H1 (cell line): ENCODE measurements around the gene AVPR1A. TPM values are rescaled to one million over a fixed set of nuclear protein-coding genes. Genes with fewer than 3 reads are reported as not detected.

Source experiments
- polyA plus RNA-seq, 7 experiments: library from polyadenylated mRNA; depleted of rRNA in 3 of 7; stranded (reverse) in 5 of 7; unstranded in 2 of 7; fragments of >200 nt in 5 of 7; fragments of 200-250 nt in 2 of 7; gene quantifications; 1 replicate in 5 of 7; 2 replicates in 1 of 7; 4 replicates in 1 of 7; pipeline versions ENCODE4 v1.2.1 to v1.2.3, GENCODE V29; 2011 to 2013; ENCODE audit warnings: missing spikeins in 2 of 7, mixed read lengths in 2 of 7
- total RNA-seq: library from RNA; stranded (reverse); fragmentation: NEBNext Ultra II Directional; extraction: Animal tissue kit (Norgen Biotek cat#: 25700); gene quantifications from 2 replicates; pipeline ENCODE4 v1.2.1, GENCODE V29; 2021
- TF ChIP-seq, protein P1 (sequence below): fragments of 300-600 bp; sonication (generic); IDR thresholded peaks from 2 replicates; pipeline ENCODE4 v1.7.1; 2012; ENCODE audit warnings: low read length, moderate library complexity, mild to moderate bottlenecking, inconsistent platforms; ENCODE audit not compliant: insufficient replicate concordance

The AVPR1A gene
- total and polyA plus RNA-seq, 2 of the 8 experiments (the other 6 are each of a cell fraction or from before 2014, with no cell fraction given) = 0.14 to 0.20 TPM

DNA sequence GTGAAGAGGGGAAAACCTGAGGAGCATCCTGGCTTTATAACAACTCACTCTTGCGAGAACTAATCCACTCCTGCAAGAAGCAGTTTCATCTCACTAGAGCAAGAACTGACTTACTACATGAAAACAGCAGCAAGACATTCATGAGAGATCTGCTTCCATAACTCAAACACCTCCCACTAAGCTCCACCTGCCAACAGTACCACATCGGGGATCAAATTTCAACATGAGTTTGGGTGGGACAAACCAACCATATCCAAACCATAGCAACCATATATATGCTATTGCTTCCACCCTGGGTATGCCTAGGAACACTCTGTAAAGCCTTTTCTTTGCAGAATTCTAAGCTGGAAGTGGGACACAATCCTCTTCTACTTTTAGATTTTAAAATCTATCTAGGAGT is 13.9 kb upstream of the AVPR1A start (continued):
- TF ChIP-seq, protein P1, sequence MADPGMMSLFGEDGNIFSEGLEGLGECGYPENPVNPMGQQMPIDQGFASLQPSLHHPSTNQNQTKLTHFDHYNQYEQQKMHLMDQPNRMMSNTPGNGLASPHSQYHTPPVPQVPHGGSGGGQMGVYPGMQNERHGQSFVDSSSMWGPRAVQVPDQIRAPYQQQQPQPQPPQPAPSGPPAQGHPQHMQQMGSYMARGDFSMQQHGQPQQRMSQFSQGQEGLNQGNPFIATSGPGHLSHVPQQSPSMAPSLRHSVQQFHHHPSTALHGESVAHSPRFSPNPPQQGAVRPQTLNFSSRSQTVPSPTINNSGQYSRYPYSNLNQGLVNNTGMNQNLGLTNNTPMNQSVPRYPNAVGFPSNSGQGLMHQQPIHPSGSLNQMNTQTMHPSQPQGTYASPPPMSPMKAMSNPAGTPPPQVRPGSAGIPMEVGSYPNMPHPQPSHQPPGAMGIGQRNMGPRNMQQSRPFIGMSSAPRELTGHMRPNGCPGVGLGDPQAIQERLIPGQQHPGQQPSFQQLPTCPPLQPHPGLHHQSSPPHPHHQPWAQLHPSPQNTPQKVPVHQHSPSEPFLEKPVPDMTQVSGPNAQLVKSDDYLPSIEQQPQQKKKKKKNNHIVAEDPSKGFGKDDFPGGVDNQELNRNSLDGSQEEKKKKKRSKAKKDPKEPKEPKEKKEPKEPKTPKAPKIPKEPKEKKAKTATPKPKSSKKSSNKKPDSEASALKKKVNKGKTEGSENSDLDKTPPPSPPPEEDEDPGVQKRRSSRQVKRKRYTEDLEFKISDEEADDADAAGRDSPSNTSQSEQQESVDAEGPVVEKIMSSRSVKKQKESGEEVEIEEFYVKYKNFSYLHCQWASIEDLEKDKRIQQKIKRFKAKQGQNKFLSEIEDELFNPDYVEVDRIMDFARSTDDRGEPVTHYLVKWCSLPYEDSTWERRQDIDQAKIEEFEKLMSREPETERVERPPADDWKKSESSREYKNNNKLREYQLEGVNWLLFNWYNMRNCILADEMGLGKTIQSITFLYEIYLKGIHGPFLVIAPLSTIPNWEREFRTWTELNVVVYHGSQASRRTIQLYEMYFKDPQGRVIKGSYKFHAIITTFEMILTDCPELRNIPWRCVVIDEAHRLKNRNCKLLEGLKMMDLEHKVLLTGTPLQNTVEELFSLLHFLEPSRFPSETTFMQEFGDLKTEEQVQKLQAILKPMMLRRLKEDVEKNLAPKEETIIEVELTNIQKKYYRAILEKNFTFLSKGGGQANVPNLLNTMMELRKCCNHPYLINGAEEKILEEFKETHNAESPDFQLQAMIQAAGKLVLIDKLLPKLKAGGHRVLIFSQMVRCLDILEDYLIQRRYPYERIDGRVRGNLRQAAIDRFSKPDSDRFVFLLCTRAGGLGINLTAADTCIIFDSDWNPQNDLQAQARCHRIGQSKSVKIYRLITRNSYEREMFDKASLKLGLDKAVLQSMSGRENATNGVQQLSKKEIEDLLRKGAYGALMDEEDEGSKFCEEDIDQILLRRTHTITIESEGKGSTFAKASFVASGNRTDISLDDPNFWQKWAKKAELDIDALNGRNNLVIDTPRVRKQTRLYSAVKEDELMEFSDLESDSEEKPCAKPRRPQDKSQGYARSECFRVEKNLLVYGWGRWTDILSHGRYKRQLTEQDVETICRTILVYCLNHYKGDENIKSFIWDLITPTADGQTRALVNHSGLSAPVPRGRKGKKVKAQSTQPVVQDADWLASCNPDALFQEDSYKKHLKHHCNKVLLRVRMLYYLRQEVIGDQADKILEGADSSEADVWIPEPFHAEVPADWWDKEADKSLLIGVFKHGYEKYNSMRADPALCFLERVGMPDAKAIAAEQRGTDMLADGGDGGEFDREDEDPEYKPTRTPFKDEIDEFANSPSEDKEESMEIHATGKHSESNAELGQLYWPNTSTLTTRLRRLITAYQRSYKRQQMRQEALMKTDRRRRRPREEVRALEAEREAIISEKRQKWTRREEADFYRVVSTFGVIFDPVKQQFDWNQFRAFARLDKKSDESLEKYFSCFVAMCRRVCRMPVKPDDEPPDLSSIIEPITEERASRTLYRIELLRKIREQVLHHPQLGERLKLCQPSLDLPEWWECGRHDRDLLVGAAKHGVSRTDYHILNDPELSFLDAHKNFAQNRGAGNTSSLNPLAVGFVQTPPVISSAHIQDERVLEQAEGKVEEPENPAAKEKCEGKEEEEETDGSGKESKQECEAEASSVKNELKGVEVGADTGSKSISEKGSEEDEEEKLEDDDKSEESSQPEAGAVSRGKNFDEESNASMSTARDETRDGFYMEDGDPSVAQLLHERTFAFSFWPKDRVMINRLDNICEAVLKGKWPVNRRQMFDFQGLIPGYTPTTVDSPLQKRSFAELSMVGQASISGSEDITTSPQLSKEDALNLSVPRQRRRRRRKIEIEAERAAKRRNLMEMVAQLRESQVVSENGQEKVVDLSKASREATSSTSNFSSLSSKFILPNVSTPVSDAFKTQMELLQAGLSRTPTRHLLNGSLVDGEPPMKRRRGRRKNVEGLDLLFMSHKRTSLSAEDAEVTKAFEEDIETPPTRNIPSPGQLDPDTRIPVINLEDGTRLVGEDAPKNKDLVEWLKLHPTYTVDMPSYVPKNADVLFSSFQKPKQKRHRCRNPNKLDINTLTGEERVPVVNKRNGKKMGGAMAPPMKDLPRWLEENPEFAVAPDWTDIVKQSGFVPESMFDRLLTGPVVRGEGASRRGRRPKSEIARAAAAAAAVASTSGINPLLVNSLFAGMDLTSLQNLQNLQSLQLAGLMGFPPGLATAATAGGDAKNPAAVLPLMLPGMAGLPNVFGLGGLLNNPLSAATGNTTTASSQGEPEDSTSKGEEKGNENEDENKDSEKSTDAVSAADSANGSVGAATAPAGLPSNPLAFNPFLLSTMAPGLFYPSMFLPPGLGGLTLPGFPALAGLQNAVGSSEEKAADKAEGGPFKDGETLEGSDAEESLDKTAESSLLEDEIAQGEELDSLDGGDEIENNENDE = no peak
